ENCODE results near the gene AGPS.

DNA sequence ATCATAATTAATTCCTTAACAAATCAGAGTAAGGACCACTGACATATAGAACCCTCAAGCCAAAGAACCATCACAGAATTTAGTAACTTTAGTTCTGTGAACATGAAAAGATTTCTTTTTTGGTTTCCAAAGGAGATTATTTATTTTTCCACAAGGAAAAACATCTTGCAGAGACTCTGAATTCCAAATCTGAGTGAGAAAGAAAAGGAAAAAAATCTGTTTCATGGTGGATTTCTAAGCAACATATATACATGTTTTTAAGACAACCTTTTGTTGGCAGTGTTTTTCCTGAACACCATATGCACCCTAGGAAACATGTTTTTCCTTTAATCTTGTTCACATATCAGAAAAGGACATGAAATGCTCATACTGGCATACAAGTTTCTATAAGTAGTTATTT is 149.8 kb downstream of the AGPS start:
- no peak for TF ChIP-seq ZXDB (tag by site-specific recombination; IDR thresholded peaks at IDR 0.05)
- no peak for TF ChIP-seq ZNF121 (tag by site-specific recombination; IDR thresholded peaks at IDR 0.05)
- TF ChIP-seq, protein P1, sequence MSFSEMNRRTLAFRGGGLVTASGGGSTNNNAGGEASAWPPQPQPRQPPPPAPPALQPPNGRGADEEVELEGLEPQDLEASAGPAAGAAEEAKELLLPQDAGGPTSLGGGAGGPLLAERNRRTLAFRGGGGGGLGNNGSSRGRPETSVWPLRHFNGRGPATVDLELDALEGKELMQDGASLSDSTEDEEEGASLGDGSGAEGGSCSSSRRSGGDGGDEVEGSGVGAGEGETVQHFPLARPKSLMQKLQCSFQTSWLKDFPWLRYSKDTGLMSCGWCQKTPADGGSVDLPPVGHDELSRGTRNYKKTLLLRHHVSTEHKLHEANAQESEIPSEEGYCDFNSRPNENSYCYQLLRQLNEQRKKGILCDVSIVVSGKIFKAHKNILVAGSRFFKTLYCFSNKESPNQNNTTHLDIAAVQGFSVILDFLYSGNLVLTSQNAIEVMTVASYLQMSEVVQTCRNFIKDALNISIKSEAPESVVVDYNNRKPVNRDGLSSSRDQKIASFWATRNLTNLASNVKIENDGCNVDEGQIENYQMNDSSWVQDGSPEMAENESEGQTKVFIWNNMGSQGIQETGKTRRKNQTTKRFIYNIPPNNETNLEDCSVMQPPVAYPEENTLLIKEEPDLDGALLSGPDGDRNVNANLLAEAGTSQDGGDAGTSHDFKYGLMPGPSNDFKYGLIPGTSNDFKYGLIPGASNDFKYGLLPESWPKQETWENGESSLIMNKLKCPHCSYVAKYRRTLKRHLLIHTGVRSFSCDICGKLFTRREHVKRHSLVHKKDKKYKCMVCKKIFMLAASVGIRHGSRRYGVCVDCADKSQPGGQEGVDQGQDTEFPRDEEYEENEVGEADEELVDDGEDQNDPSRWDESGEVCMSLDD (tag by site-specific recombination; IDR thresholded peaks at IDR 0.05) = no peak
- TF ChIP-seq, protein P2, sequence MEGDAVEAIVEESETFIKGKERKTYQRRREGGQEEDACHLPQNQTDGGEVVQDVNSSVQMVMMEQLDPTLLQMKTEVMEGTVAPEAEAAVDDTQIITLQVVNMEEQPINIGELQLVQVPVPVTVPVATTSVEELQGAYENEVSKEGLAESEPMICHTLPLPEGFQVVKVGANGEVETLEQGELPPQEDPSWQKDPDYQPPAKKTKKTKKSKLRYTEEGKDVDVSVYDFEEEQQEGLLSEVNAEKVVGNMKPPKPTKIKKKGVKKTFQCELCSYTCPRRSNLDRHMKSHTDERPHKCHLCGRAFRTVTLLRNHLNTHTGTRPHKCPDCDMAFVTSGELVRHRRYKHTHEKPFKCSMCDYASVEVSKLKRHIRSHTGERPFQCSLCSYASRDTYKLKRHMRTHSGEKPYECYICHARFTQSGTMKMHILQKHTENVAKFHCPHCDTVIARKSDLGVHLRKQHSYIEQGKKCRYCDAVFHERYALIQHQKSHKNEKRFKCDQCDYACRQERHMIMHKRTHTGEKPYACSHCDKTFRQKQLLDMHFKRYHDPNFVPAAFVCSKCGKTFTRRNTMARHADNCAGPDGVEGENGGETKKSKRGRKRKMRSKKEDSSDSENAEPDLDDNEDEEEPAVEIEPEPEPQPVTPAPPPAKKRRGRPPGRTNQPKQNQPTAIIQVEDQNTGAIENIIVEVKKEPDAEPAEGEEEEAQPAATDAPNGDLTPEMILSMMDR (tag by site-specific recombination; IDR thresholded peaks at IDR 0.05) = no peak
- no peak for TF ChIP-seq ZNF560 (tag by site-specific recombination; IDR thresholded peaks at IDR 0.05; ENCODE audit: borderline replicate concordance)
- TF ChIP-seq ZNF114 (tag by site-specific recombination; IDR thresholded peaks at IDR 0.05) = no peak
- no peak for TF ChIP-seq ZNF140 (tag by site-specific recombination; IDR thresholded peaks at IDR 0.05)

All from HEK293 (cell line).